Measurements from ENCODE around the gene FCHSD2.
"Not testable (repeated sequence)": the region's sequence is repeated elsewhere in the genome, so short reads cannot be mapped to it uniquely, and the experiment has no call there.

Gene FCHSD2

GRCh38 chr11:73147771-73148681, 5.9 kb upstream of the FCHSD2 start:
- no peaks in the 10 kb centered on the region for H3K36me3 Mint-ChIP-seq (ENCODE audit: low read depth)
- peaks cover 62% of the 10 kb centered on the region for H3K4me1 Mint-ChIP-seq (ENCODE audit: low read depth)
- peak overlapping the region; percentile 29 for H3K27ac Mint-ChIP-seq
- no peaks in the 10 kb centered on the region for H3K9me3 Mint-ChIP-seq
- H3K4me3 Mint-ChIP-seq: no peak overlapping the region
- no peaks in the 10 kb centered on the region for H3K27me3 Mint-ChIP-seq

DNA sequence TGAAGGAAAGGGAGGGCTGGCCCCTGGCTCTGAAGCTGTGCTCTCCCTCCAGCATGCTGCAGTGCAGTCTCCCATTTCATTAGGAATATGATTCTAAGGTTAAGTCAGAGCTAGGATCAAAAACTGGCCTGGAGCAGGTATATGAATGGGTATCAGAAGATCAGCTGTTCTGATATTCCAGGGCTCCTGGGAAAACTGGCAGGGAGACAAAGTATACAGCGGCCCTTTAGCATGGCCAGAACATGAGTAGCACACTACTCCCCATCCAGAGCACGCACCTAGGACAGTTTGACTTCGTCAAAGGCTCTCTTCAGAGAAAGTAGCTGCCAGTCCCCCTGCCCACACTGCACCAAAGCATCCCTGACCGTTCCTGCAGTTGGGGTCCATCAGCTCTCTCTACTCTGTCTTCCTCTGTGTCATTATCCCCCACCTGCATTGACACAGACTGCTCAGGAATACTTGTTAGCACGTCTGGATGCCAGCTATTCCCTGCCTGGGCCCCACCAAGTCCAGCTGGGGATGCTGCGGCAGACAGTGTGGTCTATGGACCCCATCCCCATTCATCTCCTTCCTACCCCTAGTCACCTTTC, 4.0 kb upstream of the FCHSD2 start:
- Mint-ChIP-seq H3K4me3 (no peak overlapping the region), H3K36me3 (ENCODE audit: low read depth) (no peaks in the 10 kb centered on the region), H3K27me3 (no peaks in the 10 kb centered on the region), H3K4me1 (ENCODE audit: low read depth) (peaks cover 52% of the 10 kb centered on the region), H3K27ac (peak overlapping the region; percentile 61), H3K9me3 (no peaks in the 10 kb centered on the region)

DNA sequence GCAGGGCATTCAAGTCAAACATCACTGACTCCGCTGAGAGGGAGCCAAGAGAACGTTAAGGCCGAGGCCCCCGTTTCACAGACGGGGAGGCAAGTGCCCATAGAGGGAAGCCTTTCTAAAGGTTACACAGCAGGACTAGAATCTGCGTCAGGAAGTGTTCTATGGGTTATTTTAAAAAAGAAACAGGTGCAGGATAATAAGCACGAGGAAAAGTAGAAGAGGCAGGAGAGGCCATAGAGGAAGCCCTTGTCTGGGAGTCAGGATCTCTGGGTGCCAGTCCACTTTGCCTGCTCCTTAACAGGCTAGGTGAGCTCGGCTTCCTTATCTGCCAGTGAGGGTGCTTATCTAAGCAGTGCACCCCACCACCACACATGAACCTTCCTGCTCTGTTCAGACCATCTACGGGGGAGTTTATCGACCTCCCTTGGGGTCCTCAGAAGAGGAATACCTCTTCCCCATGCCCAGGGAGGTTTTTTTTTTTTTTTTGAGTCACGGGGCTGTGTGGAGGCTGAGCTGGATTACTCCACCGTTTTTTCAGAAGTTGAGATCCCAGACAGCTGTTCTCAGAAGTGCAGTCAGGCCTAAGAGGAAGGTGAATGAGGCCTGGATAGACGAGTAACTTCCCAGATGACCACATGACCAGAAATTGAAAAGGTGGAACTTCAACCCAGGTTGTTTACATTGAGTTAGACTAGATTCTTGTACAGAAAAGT, 1.2 kb upstream of the FCHSD2 start:
- Mint-ChIP-seq H3K4me3 (peak overlapping the region; percentile 88), H3K36me3 (ENCODE audit: low read depth) (peaks cover 10% of the 10 kb centered on the region), H3K27ac (peak overlapping the region; percentile 96), H3K4me1 (ENCODE audit: low read depth) (peaks cover 68% of the 10 kb centered on the region), H3K27me3 (no peaks in the 10 kb centered on the region), H3K9me3 (no peaks in the 10 kb centered on the region)

DNA sequence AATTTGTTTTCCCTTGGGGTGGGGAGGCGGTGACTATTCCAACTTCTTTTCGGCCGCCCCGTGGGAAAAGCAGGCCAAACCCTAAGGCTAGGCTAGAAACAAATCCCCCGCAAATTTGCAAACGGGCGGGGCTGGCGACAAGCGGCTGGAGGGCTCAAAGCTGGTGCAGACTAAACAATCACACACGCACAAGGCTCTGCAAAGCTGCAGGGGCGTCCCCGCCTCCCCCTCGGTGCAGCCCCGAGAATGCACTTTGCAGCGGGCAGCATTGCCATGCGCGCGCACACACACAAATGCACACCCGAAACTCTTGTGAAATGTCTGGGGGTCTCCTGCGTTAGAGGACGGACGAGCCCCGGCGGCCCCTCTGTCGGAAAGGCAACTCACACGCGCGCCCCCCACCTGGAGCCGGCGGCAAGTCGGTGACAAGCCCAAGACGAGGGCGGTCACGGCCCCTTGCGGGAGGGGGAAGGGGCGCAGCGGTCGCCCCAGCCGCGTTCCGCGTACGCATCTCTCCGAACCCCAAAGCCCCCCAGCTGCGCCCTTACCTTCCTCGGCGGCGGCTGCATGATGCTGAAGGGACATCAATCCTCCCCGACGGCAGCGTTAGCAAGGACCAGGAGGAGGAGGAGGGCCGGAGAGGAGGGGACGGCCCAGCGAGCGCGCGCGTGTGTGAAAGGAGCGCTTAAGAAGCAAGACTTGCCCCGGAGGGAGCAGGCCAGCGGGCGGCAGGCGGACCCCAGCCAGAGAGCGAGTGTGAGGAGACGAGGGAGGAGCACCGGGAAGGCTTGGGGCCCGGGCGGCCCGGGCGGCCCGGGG, 600 bp downstream of the FCHSD2 start:
- Mint-ChIP-seq H3K36me3 (ENCODE audit: low read depth) (peaks cover 19% of the 10 kb centered on the region), H3K27me3 (no peaks in the 10 kb centered on the region), H3K9me3 (no peaks in the 10 kb centered on the region), H3K4me3 (peak overlapping the region; percentile 97), H3K4me1 (ENCODE audit: low read depth) (peaks cover 63% of the 10 kb centered on the region), H3K27ac (peak overlapping the region; percentile 95)

DNA sequence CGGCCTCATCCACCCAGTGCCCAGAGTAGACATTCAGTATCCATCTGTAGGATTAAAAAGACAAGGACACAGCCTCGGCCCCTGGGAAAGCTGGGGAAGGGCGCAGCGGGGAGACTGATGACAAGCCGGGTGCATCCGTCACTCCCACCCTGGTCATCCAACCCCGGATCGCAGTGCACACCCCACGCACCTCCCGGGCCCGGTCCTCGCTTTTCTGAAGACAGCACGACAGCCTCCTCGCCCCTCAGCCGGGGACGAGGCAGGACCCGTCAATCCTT, 1.1 kb downstream of the FCHSD2 start:
- peak overlapping the region; percentile 95 for H3K27ac Mint-ChIP-seq
- H3K4me1 Mint-ChIP-seq (ENCODE audit: low read depth): peaks cover 63% of the 10 kb centered on the region
- H3K9me3 Mint-ChIP-seq: no peaks in the 10 kb centered on the region
- peaks cover 23% of the 10 kb centered on the region for H3K36me3 Mint-ChIP-seq (ENCODE audit: low read depth)
- peak overlapping the region; percentile 97 for H3K4me3 Mint-ChIP-seq
- no peaks in the 10 kb centered on the region for H3K27me3 Mint-ChIP-seq

DNA sequence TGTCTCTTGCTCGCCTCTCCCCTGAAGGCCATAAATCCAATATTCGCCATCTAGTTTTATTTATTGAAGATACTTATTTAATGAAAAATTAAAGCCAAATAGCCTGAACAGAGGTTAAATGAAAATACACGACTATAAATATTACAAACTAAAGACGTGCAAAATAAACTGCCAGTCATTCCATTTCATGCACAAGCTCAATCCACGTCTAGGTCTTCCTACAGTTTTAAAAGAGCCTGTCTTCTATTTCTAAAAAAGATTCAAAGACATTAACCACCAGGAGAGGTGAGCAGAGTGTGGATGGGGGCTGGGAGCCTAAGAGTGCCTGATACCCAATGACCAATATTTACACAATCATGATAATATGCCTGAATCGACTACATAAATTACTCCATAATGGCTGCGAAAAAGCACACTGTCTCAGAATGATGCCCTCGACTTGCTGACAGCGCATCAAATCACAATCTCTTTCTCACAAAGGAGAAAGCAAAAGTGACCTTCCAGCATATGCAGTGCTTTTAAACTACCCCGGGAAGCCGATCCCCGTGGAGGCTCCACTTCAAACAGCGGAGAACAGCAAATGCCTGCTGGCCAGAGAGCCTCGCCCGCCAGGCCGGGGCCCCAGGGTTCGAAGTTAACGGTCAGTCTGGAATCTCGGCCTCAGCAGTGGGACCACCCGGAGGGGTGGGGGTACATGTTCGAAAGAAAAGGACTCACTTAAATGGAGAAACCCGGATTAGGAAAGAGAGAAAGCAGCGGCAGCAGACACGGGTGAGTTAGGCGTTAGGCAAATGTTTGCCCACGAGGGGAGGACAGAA, 1.7 kb downstream of the FCHSD2 start:
- Mint-ChIP-seq H3K9me3 (no peaks in the 10 kb centered on the region), H3K4me3 (peak overlapping the region; percentile 97), H3K27me3 (no peaks in the 10 kb centered on the region), H3K27ac (peak overlapping the region; percentile 95), H3K4me1 (ENCODE audit: low read depth) (peaks cover 68% of the 10 kb centered on the region), H3K36me3 (ENCODE audit: low read depth) (peaks cover 29% of the 10 kb centered on the region)

- Mint-ChIP-seq H3K9me3 (no peaks in the 10 kb centered on the region), H3K27ac (peak overlapping the region; percentile 8), H3K27me3 (no peaks in the 10 kb centered on the region), H3K36me3 (ENCODE audit: low read depth) (peaks cover 32% of the 10 kb centered on the region), H3K4me3 (peak overlapping the region; percentile 97), H3K4me1 (ENCODE audit: low read depth) (peaks cover 64% of the 10 kb centered on the region)
These were observed 2.5 kb downstream of the FCHSD2 start for GRCh38 chr11:73139476-73140198.

- Mint-ChIP-seq H3K4me3 (peak overlapping the region; percentile 38), H3K36me3 (ENCODE audit: low read depth) (peaks cover 36% of the 10 kb centered on the region)
These were observed 4.2 kb downstream of the FCHSD2 start for GRCh38 chr11:73137944-73138274.

GRCh38 chr11:73137262-73137943, 4.7 kb downstream of the FCHSD2 start:
- H3K36me3 Mint-ChIP-seq (ENCODE audit: low read depth): peaks cover 38% of the 10 kb centered on the region
- H3K9me3 Mint-ChIP-seq: no peaks in the 10 kb centered on the region
- no peak overlapping the region for H3K27ac Mint-ChIP-seq
- H3K4me3 Mint-ChIP-seq: peak overlapping the region; percentile 38
- H3K27me3 Mint-ChIP-seq: no peaks in the 10 kb centered on the region
- peaks cover 52% of the 10 kb centered on the region for H3K4me1 Mint-ChIP-seq (ENCODE audit: low read depth)

More at GRCh38 chr11:73137944-73138274, 4.2 kb downstream of the FCHSD2 start:
- H3K27ac Mint-ChIP-seq: no peak overlapping the region
- no peaks in the 10 kb centered on the region for H3K9me3 Mint-ChIP-seq
- H3K4me1 Mint-ChIP-seq (ENCODE audit: low read depth): peaks cover 53% of the 10 kb centered on the region
- no peaks in the 10 kb centered on the region for H3K27me3 Mint-ChIP-seq

- H3K27ac Mint-ChIP-seq, H3K9me3 Mint-ChIP-seq, H3K27me3 Mint-ChIP-seq: not testable (repeated sequence)
- H3K36me3 Mint-ChIP-seq (ENCODE audit: low read depth): peaks cover 45% of the 10 kb centered on the region
- peaks cover 56% of the 10 kb centered on the region for H3K4me1 Mint-ChIP-seq (ENCODE audit: low read depth)
- H3K4me3 Mint-ChIP-seq: peak overlapping the region; percentile 37
These were observed 5.4 kb downstream of the FCHSD2 start for GRCh38 chr11:73136722-73137121.

DNA sequence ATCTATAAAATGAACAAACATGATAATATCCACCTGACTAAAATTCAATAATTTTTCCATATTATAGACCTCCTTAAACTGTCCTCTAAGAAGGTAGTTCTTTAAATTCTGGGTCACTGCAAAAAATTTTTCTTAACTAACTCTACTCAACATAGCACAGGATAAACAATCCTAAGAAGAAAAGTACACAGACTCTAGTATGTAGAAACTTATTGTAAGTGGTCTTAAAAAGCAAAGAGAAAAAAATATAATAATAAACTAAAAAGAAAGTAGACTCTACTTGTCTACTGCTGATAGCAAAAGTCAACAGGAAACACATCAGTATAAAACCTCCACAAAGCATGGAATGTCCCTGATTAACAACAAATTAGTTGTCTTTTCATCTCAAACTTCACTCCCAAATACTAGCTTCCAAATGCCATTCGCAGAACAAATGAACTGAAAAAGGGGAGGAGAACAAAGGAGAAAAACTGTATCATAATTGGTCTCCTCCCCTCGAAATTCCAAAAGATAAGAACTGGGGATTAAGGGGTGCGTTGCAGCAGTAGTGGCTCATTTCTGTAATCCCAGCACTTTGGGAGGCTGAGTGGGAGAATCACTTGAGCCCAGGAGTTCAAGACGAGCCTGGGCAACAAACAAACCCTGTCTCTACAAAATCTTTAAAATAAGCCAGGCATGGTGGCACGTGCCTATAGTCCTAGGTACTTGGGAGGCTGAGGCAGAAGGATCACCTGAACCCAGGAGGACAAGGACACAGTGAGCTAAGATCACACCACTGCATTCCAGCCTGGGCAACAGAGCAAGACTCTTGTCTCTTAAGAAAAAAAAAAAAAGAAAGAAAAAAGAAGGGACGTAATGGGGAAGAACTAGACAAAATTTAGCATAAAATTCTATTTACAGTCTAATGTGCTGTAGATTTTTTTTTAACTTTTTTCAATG, 6.5 kb downstream of the FCHSD2 start:
- peaks cover 50% of the 10 kb centered on the region for H3K4me1 Mint-ChIP-seq (ENCODE audit: low read depth)
- no peaks in the 10 kb centered on the region for H3K9me3 Mint-ChIP-seq
- H3K4me3 Mint-ChIP-seq: no peak overlapping the region
- H3K27me3 Mint-ChIP-seq: no peaks in the 10 kb centered on the region
- no peak overlapping the region for H3K27ac Mint-ChIP-seq
- peaks cover 45% of the 10 kb centered on the region for H3K36me3 Mint-ChIP-seq (ENCODE audit: low read depth)

DNA sequence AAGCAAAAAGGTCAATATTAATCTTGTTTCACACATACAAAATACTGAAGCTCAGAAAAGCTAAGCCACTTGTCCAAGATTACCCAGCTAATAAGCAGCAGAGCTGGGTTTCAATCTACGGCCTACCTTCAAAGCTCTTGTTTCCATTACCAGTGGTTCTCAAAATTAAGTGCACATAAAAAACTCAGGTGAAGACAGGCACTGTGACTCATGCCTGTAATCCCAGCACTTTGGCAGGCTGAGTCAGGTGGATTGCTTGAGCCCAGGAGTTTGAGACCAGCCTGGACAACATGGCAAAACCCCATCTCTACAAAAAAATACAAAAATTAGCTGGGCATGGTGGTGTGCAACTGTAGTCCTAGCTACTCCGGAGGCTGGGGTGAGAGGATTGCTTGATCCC, 9.8 kb downstream of the FCHSD2 start:
- not testable (repeated sequence) for H3K27me3 Mint-ChIP-seq

More for the DNA sequence above, 9.8 kb downstream of the FCHSD2 start:
- not testable (repeated sequence) for H3K4me3 Mint-ChIP-seq, H3K27ac Mint-ChIP-seq, H3K9me3 Mint-ChIP-seq
- Mint-ChIP-seq H3K4me1 (ENCODE audit: low read depth) (peaks cover 18% of the 10 kb centered on the region), H3K36me3 (ENCODE audit: low read depth) (peaks cover 38% of the 10 kb centered on the region)
